CD4-positive, alpha-beta memory T cell (primary cell): ENCODE measurements around the gene PPP2R1B. TPM values are rescaled to one million over a fixed set of nuclear protein-coding genes. Genes with fewer than 3 reads are reported as not detected.

Experiments used
- CTCF ChIA-PET: fragments of 350-600 bp; sonication (Branson Sonifier 250); formaldehyde crosslinking; loops from one replicate; lab custom pipeline; 2021; ENCODE audit warnings: inconsistent platforms; ENCODE audit not compliant: partially characterized antibody; lab: Charles Lee
- POLR2A ChIA-PET: fragments of 350-600 bp; sonication (Branson Sonifier 250); formaldehyde crosslinking; loops from one replicate; lab custom pipeline; 2021; ENCODE audit not compliant: partially characterized antibody; lab: Charles Lee
- DNase-seq, 5 donors: peaks; one replicate each; pipeline versions ENCODE4 v3.0.0 to v3.0.0-alpha.2; 2020 to 2022; ENCODE audit warnings: mixed read lengths in 1 of 5
- H3K27ac ChIP-seq: one replicate; pipeline ENCODE4 v1.7.0; 2013; ENCODE audit warnings: low read depth, low read length
- H3K27me3 ChIP-seq: 2 replicates; pipeline ENCODE4 v1.7.0; 2013; ENCODE audit warnings: mild to moderate bottlenecking, low read length, moderate library complexity; ENCODE audit not compliant: insufficient read depth
- H3K36me3 ChIP-seq: 2 replicates; pipeline ENCODE4 v1.7.0; 2013; ENCODE audit warnings: mild to moderate bottlenecking, low read length, moderate library complexity; ENCODE audit not compliant: insufficient read depth
- H3K4me1 ChIP-seq: 2 replicates; pipeline ENCODE4 v1.7.0; 2013; ENCODE audit warnings: mild to moderate bottlenecking, low read length, moderate library complexity; ENCODE audit not compliant: insufficient read depth
- H3K4me3 ChIP-seq, 2 donors: one replicate each; pipeline ENCODE4 v1.7.0; 2013; ENCODE audit warnings: low read length in 2 of 2, mild to moderate bottlenecking in 1 of 2
- H3K9me3 ChIP-seq, 2 donors: one replicate each; pipeline ENCODE4 v1.7.0; 2013; ENCODE audit warnings: low read length in 2 of 2, control low read depth in 1 of 2; ENCODE audit not compliant: control insufficient read depth in 1 of 2
- H3K27ac Mint-ChIP-seq, 7 donors: one replicate each; pipeline ENCODE4 v1.8.0; 2020 to 2021; ENCODE audit warnings: mixed read lengths in 7 of 7, mild to moderate bottlenecking in 6 of 7, inconsistent platforms in 3 of 7, moderate library complexity in 3 of 7
- H3K27me3 Mint-ChIP-seq, 2 donors: one replicate each; pipeline ENCODE4 v1.8.0; 2020 to 2021; ENCODE audit warnings: mixed read lengths in 2 of 2
- H3K36me3 Mint-ChIP-seq, 2 donors: one replicate each; pipeline ENCODE4 v1.8.0; 2020 to 2021; ENCODE audit warnings: mixed read lengths in 2 of 2, inconsistent platforms in 1 of 2, mild to moderate bottlenecking in 1 of 2
- H3K4me1 Mint-ChIP-seq, 4 donors: one replicate each; pipeline ENCODE4 v1.8.0; 2020 to 2021; ENCODE audit warnings: mixed read lengths in 4 of 4, mild to moderate bottlenecking in 1 of 4
- H3K4me3 Mint-ChIP-seq, 8 donors: one replicate each; pipeline ENCODE4 v1.8.0; 2020 to 2021; ENCODE audit warnings: mixed read lengths in 8 of 8, mild to moderate bottlenecking in 7 of 8, moderate library complexity in 6 of 8, inconsistent platforms in 3 of 8
- H3K9me3 Mint-ChIP-seq, 8 donors: one replicate each; pipeline ENCODE4 v1.8.0; 2020 to 2021; ENCODE audit warnings: mixed read lengths in 8 of 8, mild to moderate bottlenecking in 5 of 8, inconsistent platforms in 3 of 8, moderate library complexity in 1 of 8
- intact Hi-C: fragments of 100-400 bp; cut with micrococcal nuclease; formaldehyde crosslinking; loops from one replicate; pipeline ENCODE4 v1.15.1; 2023
- polyA plus RNA-seq, 2 donors: library from polyadenylated mRNA; unstranded; fragments of 300-500 nt; fragmentation: Illumina TruSeq; gene quantifications; one replicate each; pipeline ENCODE4 v1.2.3, GENCODE V29; 2021
- total RNA-seq, 2 experiments: library from RNA; stranded (reverse); gene quantifications; one replicate each; pipeline ENCODE4 v1.2.3, GENCODE V29; 2021

The PPP2R1B gene
- total and polyA plus RNA-seq, 4 experiments from 2014 or later, result 18.4 to 39.1 (median 33.4) TPM

- intact Hi-C loops, result no loop called here
- POLR2A ChIA-PET, result no interaction called here
- H3K4me3 ChIP-seq, result no peak overlapping the region
- H3K27ac Mint-ChIP-seq, result peak overlapping the region in 2 of 7 donors; percentile 32 to 35
- H3K27me3 Mint-ChIP-seq, result no peaks in the 10 kb centered on the region
- no peaks in the 10 kb centered on the region for H3K4me1 ChIP-seq
- peaks cover 0 to 2% (median 0%) of the 10 kb centered on the region in 8 donors for H3K9me3 Mint-ChIP-seq
- CTCF ChIA-PET, result no interaction called here
- H3K36me3 ChIP-seq, result no peaks in the 10 kb centered on the region
- no peaks in the 10 kb centered on the region for H3K27me3 ChIP-seq
- H3K27ac ChIP-seq, result no peak overlapping the region
- H3K4me1 Mint-ChIP-seq, result peaks cover 0 to 5% (median under 1%) of the 10 kb centered on the region in 4 donors
- H3K4me3 Mint-ChIP-seq, result no peak overlapping the region
- H3K9me3 ChIP-seq, result no peaks in the 10 kb centered on the region
- H3K36me3 Mint-ChIP-seq, result peaks cover 8 to 24% of the 10 kb centered on the region in 2 donors
- DNase-seq, result no peak
These were observed 35.2 kb downstream of the PPP2R1B start for GRCh38 chr11:111730871-111731591.

GRCh38 chr11:111729831-111730311 lies 36.3 kb downstream of the PPP2R1B start:
- no peak for DNase-seq
- peak overlapping the region in 2 of 7 donors; percentile 16 to 59 for H3K27ac Mint-ChIP-seq
- CTCF ChIA-PET, result no interaction called here
- peaks cover 4% of the 10 kb centered on the region for H3K36me3 ChIP-seq
- H3K36me3 Mint-ChIP-seq, result peaks cover 11 to 32% of the 10 kb centered on the region in 2 donors
- H3K4me3 Mint-ChIP-seq, result no peak overlapping the region
- peaks cover 0 to 2% (median 0%) of the 10 kb centered on the region in 8 donors for H3K9me3 Mint-ChIP-seq
- H3K27ac ChIP-seq, result no peak overlapping the region
- no peaks in the 10 kb centered on the region for H3K4me1 ChIP-seq
- H3K4me1 Mint-ChIP-seq, result peaks cover 0 to 1% (median 0%) of the 10 kb centered on the region in 4 donors
- POLR2A ChIA-PET, result no interaction called here
- H3K9me3 ChIP-seq, result no peaks in the 10 kb centered on the region
- intact Hi-C loops, result no loop called here
- H3K4me3 ChIP-seq, result no peak overlapping the region
- no peaks in the 10 kb centered on the region for H3K27me3 ChIP-seq
- no peaks in the 10 kb centered on the region for H3K27me3 Mint-ChIP-seq

GRCh38 chr11:111729071-111729830 lies 36.9 kb downstream of the PPP2R1B start:
- CTCF ChIA-PET, result no interaction called here
- Mint-ChIP-seq H3K4me1 (no peaks in the 10 kb centered on the region), H3K4me3 (no peak overlapping the region), H3K9me3 (peaks cover 0 to 2% (median 0%) of the 10 kb centered on the region in 8 donors), H3K27ac (peak overlapping the region in 2 of 7 donors; percentile 4), H3K27me3 (no peaks in the 10 kb centered on the region), H3K36me3 (peaks cover 12 to 33% of the 10 kb centered on the region in 2 donors)
- H3K36me3 ChIP-seq, result peaks cover 10% of the 10 kb centered on the region
- intact Hi-C loops, result no loop called here
- H3K27ac ChIP-seq, result no peak overlapping the region
- no peak overlapping the region for H3K4me3 ChIP-seq
- no peaks in the 10 kb centered on the region for H3K9me3 ChIP-seq
- no peak for DNase-seq
- no peaks in the 10 kb centered on the region for H3K4me1 ChIP-seq
- H3K27me3 ChIP-seq, result no peaks in the 10 kb centered on the region
- POLR2A ChIA-PET, result no interaction called here

GRCh38 chr11:111727431-111727830 lies 38.8 kb downstream of the PPP2R1B start:
- Histone ChIP-seq H3K27ac (no peak overlapping the region), H3K4me3 (no peak overlapping the region), H3K9me3 (no peaks in the 10 kb centered on the region), H3K4me1 (no peaks in the 10 kb centered on the region), H3K36me3 (peaks cover 21% of the 10 kb centered on the region), H3K27me3 (no peaks in the 10 kb centered on the region)
- peaks cover 0 to 2% (median 0%) of the 10 kb centered on the region in 8 donors for H3K9me3 Mint-ChIP-seq
- H3K4me3 Mint-ChIP-seq, result no peak overlapping the region
- ChIA-PET POLR2A (no interaction called here), CTCF (no interaction called here)
- intact Hi-C loops, result no loop called here
- no peaks in the 10 kb centered on the region for H3K4me1 Mint-ChIP-seq
- DNase-seq, result no peak
- H3K27me3 Mint-ChIP-seq, result no peaks in the 10 kb centered on the region
- H3K27ac Mint-ChIP-seq, result peak overlapping the region in 2 of 7 donors; percentile 10 to 43
- H3K36me3 Mint-ChIP-seq, result peaks cover 24 to 52% of the 10 kb centered on the region in 2 donors

- Mint-ChIP-seq H3K4me1 (no peaks in the 10 kb centered on the region), H3K9me3 (peaks cover 0 to 2% (median 0%) of the 10 kb centered on the region in 8 donors), H3K27ac (peak overlapping the region in 1 of 7 donors; percentile 10), H3K4me3 (no peak overlapping the region), H3K27me3 (no peaks in the 10 kb centered on the region), H3K36me3 (peaks cover 31 to 61% of the 10 kb centered on the region in 2 donors)
- intact Hi-C loops, result no loop called here
- H3K27ac ChIP-seq, result no peak overlapping the region
- H3K4me1 ChIP-seq, result no peaks in the 10 kb centered on the region
- no peak for DNase-seq
- POLR2A ChIA-PET, result no interaction called here
- CTCF ChIA-PET, result interaction anchor here (1.2 kb wide), 1 partner anchor 115 kb away, joined by 3 read pairs; no protein-coding TSS in a partner anchor
- H3K4me3 ChIP-seq, result no peak overlapping the region
- no peaks in the 10 kb centered on the region for H3K27me3 ChIP-seq
- H3K36me3 ChIP-seq, result peaks cover 30% of the 10 kb centered on the region
- no peaks in the 10 kb centered on the region for H3K9me3 ChIP-seq
These were observed 39.9 kb downstream of the PPP2R1B start for GRCh38 chr11:111726301-111726713.

- no peaks in the 10 kb centered on the region for H3K4me1 Mint-ChIP-seq
- Histone ChIP-seq H3K9me3 (no peaks in the 10 kb centered on the region), H3K27ac (no peak overlapping the region), H3K4me1 (no peaks in the 10 kb centered on the region), H3K36me3 (peaks cover 37% of the 10 kb centered on the region), H3K4me3 (no peak overlapping the region), H3K27me3 (no peaks in the 10 kb centered on the region)
- intact Hi-C loops, result no loop called here
- ChIA-PET CTCF (interaction anchor here (1.2 kb wide), 1 partner anchor 116 kb away, joined by 3 read pairs; no protein-coding TSS in a partner anchor), POLR2A (no interaction called here)
- peak overlapping the region in 1 of 7 donors; percentile 13 for H3K27ac Mint-ChIP-seq
- no peak for DNase-seq
- no peak overlapping the region for H3K4me3 Mint-ChIP-seq
- peaks cover 34 to 68% of the 10 kb centered on the region in 2 donors for H3K36me3 Mint-ChIP-seq
- no peaks in the 10 kb centered on the region for H3K27me3 Mint-ChIP-seq
- peaks cover 0 to 2% (median 0%) of the 10 kb centered on the region in 8 donors for H3K9me3 Mint-ChIP-seq
These were observed 40.6 kb downstream of the PPP2R1B start for GRCh38 chr11:111725621-111726020.

- intact Hi-C loops, result no loop called here
- H3K9me3 ChIP-seq, result no peaks in the 10 kb centered on the region
- H3K4me1 ChIP-seq, result no peaks in the 10 kb centered on the region
- H3K4me3 ChIP-seq, result no peak overlapping the region
- H3K27me3 ChIP-seq, result no peaks in the 10 kb centered on the region
- peak overlapping the region in 1 of 7 donors; percentile 38 for H3K27ac Mint-ChIP-seq
- no peak overlapping the region for H3K4me3 Mint-ChIP-seq
- POLR2A ChIA-PET, result no interaction called here
- CTCF ChIA-PET, result interaction anchor here (1.0 kb wide), 1 partner anchor 159 kb away, joined by 3 read pairs; no protein-coding TSS in a partner anchor
- no peaks in the 10 kb centered on the region for H3K27me3 Mint-ChIP-seq
- H3K36me3 ChIP-seq, result peaks cover 47% of the 10 kb centered on the region
- DNase-seq, result no peak
- H3K27ac ChIP-seq, result no peak overlapping the region
- H3K9me3 Mint-ChIP-seq, result peaks cover 0 to 2% (median 0%) of the 10 kb centered on the region in 8 donors
- H3K4me1 Mint-ChIP-seq, result no peaks in the 10 kb centered on the region
- H3K36me3 Mint-ChIP-seq, result peaks cover 42 to 78% of the 10 kb centered on the region in 2 donors
These were observed 41.5 kb downstream of the PPP2R1B start for GRCh38 chr11:111724615-111725129.
